K562 (cell line): ENCODE measurements around the gene GNG7. TPM values are rescaled to one million over a fixed set of nuclear protein-coding genes. Genes with fewer than 3 reads are reported as not detected.

Experiments used
- CC2D1A ChIP-seq: fragments of 450-650 bp; IDR thresholded peaks from 2 replicates; pipeline ENCODE4 v1.6.1; 2017; ENCODE audit warnings: mild to moderate bottlenecking
- EZH2 ChIP-seq: IDR thresholded peaks from 2 replicates; pipeline ENCODE4 v1.6.1; 2012; ENCODE audit warnings: low read depth, mild to moderate bottlenecking, inconsistent platforms, low read length, borderline replicate concordance
- LARP7 ChIP-seq: fragments of 450-650 bp; IDR thresholded peaks from 2 replicates; pipeline ENCODE4 v1.6.1; 2016
- SMAD4 ChIP-seq: fragments of 250-450 bp; sonication (Bioruptor Pico); conservative IDR thresholded peaks from 2 replicates; pipeline ENCODE4 v1.8.0; 2021; ENCODE audit warnings: inconsistent platforms, mild to moderate bottlenecking, moderate library complexity
- SREBF2 ChIP-seq: sonication (generic); formaldehyde crosslinking; IDR thresholded peaks from 2 replicates; pipeline ENCODE4 v1.4.0; 2020; ENCODE audit warnings: mild to moderate bottlenecking, missing genetic modification reagents
- ZNF253 ChIP-seq: fragments of 250-450 bp; sonication (Bioruptor Pico); conservative IDR thresholded peaks from 2 replicates; pipeline ENCODE4 v1.6.1; 2021; ENCODE audit warnings: mild to moderate bottlenecking
- ZNF780A ChIP-seq: fragments of 250-450 bp; sonication (Bioruptor Pico); IDR thresholded peaks from 2 replicates; pipeline ENCODE4 v1.5.0; 2021; ENCODE audit warnings: mild to moderate bottlenecking
- polyA plus RNA-seq, 8 experiments: library from polyadenylated mRNA; depleted of rRNA in 4 of 8; stranded (reverse) in 5 of 8; unstranded in 3 of 8; fragments of >200 nt; fragmentation: Nextera tagmentation in 2 of 8; fragmentation: Illumina TruSeq in 1 of 8; extraction: Ambion mirVana in 2 of 8; extraction: Trizol in 1 of 8; gene quantifications; 2 replicates each; pipeline versions ENCODE4 v1.2.1 to v1.2.3, GENCODE V29; 2011 to 2014; ENCODE audit warnings: inconsistent platforms in 1 of 8, missing spikeins in 1 of 8
- total RNA-seq, 7 experiments: library from RNA; depleted of rRNA in 6 of 7; stranded (reverse); fragments of >200 nt in 6 of 7; fragmentation: Illumina TruSeq in 2 of 7; extraction: Trizol in 2 of 7; gene quantifications; 2 replicates each; pipeline versions ENCODE4 v1.2.1 to v1.2.3, GENCODE V29; 2011 to 2021; ENCODE audit warnings: low replicate concordance in 1 of 7
- TF ChIP-seq, protein P1 (sequence below): IDR thresholded peaks from 2 replicates; pipeline ENCODE4 v1.6.1; 2016; ENCODE audit warnings: missing genetic modification characterization, missing compliant biosample characterization
- TF ChIP-seq, protein P2 (sequence below): fragments of 250-450 bp; sonication (Bioruptor Pico); IDR thresholded peaks from 2 replicates; pipeline ENCODE4 v1.8.0; 2022; ENCODE audit warnings: inconsistent platforms, mild to moderate bottlenecking, moderate library complexity, borderline replicate concordance
- TF ChIP-seq, protein P3 (sequence below), 3 experiments: fragments of 200-800 bp in 1 of 3; sonication (Bioruptor generic) in 1 of 3; sonication (generic) in 1 of 3; formaldehyde crosslinking in 1 of 3; IDR thresholded peaks; 2 replicates each; pipeline versions ENCODE4 v1.6.1 to v1.8.0; 2016 to 2022; ENCODE audit warnings: mild to moderate bottlenecking in 2 of 3, missing compliant biosample characterization in 2 of 3, missing genetic modification characterization in 2 of 3, missing genetic modification reagents in 1 of 3

The GNG7 gene
- total and polyA plus RNA-seq, 9 of the 15 experiments (the other 6 are each of a cell fraction or from before 2014, with no cell fraction given): 0.01 to 0.20 (median 0.06) TPM; not detected in 1

DNA sequence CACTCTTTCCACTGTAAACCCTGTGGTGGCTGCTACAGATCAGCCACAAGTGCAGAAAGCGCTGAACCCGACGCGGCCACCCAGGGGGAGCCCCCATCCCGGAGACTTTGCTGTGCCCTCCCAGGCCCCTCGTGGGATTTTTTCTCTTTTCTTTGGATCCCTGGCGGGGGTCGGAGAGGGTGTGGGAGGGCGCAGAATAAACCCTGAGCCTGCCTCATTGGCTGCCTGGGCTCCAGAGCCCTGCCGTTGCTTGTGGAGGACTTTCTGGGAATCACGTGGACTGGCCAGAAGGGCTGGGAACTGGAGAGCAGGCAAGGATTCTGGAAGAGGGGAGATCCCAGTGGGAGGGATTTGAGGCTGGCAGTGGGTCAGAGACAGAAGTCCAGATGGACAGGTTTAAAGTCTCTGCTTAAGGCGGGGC, 201.6 kb downstream of the GNG7 start (continued):
- no peak for TF ChIP-seq LARP7
- TF ChIP-seq SREBF2 (CRISPR knock-in tag): no peak
- no peak for TF ChIP-seq CC2D1A
- TF ChIP-seq, protein P1, sequence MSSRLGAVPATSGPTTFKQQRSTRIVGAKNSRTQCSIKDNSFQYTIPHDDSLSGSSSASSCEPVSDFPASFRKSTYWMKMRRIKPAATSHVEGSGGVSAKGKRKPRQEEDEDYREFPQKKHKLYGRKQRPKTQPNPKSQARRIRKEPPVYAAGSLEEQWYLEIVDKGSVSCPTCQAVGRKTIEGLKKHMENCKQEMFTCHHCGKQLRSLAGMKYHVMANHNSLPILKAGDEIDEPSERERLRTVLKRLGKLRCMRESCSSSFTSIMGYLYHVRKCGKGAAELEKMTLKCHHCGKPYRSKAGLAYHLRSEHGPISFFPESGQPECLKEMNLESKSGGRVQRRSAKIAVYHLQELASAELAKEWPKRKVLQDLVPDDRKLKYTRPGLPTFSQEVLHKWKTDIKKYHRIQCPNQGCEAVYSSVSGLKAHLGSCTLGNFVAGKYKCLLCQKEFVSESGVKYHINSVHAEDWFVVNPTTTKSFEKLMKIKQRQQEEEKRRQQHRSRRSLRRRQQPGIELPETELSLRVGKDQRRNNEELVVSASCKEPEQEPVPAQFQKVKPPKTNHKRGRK (tag): no peak
- no peak for TF ChIP-seq ZNF780A (CRISPR knock-in tag)
- TF ChIP-seq, protein P2, sequence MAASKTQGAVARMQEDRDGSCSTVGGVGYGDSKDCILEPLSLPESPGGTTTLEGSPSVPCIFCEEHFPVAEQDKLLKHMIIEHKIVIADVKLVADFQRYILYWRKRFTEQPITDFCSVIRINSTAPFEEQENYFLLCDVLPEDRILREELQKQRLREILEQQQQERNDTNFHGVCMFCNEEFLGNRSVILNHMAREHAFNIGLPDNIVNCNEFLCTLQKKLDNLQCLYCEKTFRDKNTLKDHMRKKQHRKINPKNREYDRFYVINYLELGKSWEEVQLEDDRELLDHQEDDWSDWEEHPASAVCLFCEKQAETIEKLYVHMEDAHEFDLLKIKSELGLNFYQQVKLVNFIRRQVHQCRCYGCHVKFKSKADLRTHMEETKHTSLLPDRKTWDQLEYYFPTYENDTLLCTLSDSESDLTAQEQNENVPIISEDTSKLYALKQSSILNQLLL: no peak
- TF ChIP-seq, protein P3, sequence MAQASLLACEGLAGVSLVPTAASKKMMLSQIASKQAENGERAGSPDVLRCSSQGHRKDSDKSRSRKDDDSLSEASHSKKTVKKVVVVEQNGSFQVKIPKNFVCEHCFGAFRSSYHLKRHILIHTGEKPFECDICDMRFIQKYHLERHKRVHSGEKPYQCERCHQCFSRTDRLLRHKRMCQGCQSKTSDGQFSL (CRISPR knock-in tag; IDR thresholded peaks at IDR 0.05): no peak
- TF ChIP-seq, protein P3 (tag; IDR thresholded peaks at IDR 0.05): no peak
- TF ChIP-seq SMAD4 (CRISPR knock-in tag): no peak
- TF ChIP-seq EZH2: no peak
- no peak for TF ChIP-seq ZNF253 (CRISPR knock-in tag)
